ENCODE measurements around the gene DNM3.

DNA sequence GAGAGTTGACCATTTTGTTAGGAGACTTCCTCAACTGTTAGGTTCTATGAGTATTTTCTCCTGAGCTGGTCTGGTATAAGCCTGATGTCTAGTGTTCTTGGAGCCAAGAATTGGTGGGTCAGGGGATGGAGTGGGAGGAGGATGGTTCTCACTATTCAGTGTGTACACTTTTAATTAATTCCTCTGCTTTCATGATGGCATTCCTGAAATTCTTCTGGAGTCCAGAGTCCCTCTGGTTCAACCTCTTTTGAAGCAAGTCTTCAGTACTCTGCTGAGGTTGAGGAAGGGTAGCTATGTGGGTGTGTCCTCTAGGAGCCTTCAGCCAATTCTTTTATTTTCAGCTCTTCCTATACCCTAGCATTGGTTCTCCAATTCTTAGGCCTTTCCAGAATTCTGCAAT lies 149.1 kb downstream of the DNM3 start:
- no peak for TF ChIP-seq EGR1 (IDR thresholded peaks at IDR 0.05)
- no peak for TF ChIP-seq ZBTB7A (IDR thresholded peaks at IDR 0.05; ENCODE audit: low read depth)
- TF ChIP-seq, protein P1, sequence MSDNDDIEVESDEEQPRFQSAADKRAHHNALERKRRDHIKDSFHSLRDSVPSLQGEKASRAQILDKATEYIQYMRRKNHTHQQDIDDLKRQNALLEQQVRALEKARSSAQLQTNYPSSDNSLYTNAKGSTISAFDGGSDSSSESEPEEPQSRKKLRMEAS (IDR thresholded peaks at IDR 0.05): no peak
- TF ChIP-seq CEBPB (IDR thresholded peaks at IDR 0.05): no peak
